Ascending aorta (tissue), 2 donors: Measurements from ENCODE around the gene R3HDM1. TPM values are rescaled to one million over a fixed set of nuclear protein-coding genes. Genes with fewer than 3 reads are reported as not detected.
"Not testable (repeated sequence)": the region's sequence is repeated elsewhere in the genome, so short reads cannot be mapped to it uniquely, and the experiment has no call there.

Source experiments
- DNase-seq, 2 donors: peaks; one replicate each; pipeline ENCODE4 v3.0.0-alpha.2; 2019; ENCODE audit warnings: low spot score in 2 of 2
- H3K27ac ChIP-seq, 2 donors: fragments of 200-600 bp; sonication (generic); one replicate each; pipeline ENCODE4 v1.5.1; 2016 to 2017; ENCODE audit warnings: mild to moderate bottlenecking in 1 of 2
- H3K27me3 ChIP-seq: fragments of 200-600 bp; sonication (generic); one replicate; pipeline ENCODE4 v1.5.1; 2017
- H3K36me3 ChIP-seq, 2 donors: fragments of 200-600 bp; sonication (generic); one replicate each; pipeline ENCODE4 v1.5.1; 2016
- H3K4me1 ChIP-seq, 2 donors: fragments of 200-600 bp; sonication (generic); one replicate each; pipeline ENCODE4 v1.5.1; 2016 to 2017; ENCODE audit warnings: mild to moderate bottlenecking in 1 of 2
- H3K4me3 ChIP-seq, 2 donors: fragments of 200-600 bp; sonication (generic); one replicate each; pipeline ENCODE4 v1.5.1; 2016 to 2017; ENCODE audit warnings: mild to moderate bottlenecking in 1 of 2
- H3K9me3 ChIP-seq, 2 donors: fragments of 200-600 bp; sonication (generic); one replicate each; pipeline ENCODE4 v1.5.1; 2016
- CTCF ChIP-seq, 3 experiments: fragments of 200-600 bp in 2 of 3; fragments of 450-650 bp in 1 of 3; sonication (generic) in 2 of 3; IDR thresholded peaks; one replicate each; pipeline ENCODE4 v1.5.1; 2016 to 2019; ENCODE audit warnings: antibody characterized with exemption in 3 of 3, mild to moderate bottlenecking in 1 of 3, moderate library complexity in 1 of 3
- intact Hi-C: fragments of 100-400 bp; cut with DNase I; formaldehyde crosslinking; loops from one replicate; pipeline ENCODE4 v1.15.1; 2023
- total RNA-seq: library from RNA; depleted of rRNA; stranded (reverse); fragments of >200 nt; gene quantifications from one replicate; pipeline ENCODE4 v1.1.0, GENCODE V29; 2016

R3HDM1 gene
- total RNA-seq, 1 donor from 2014 or later: 5.0 TPM

GRCh38 chr2:135703300-135703699, 172.0 kb downstream of the R3HDM1 start:
- no peak for DNase-seq
- TF ChIP-seq CTCF (IDR thresholded peaks at IDR 0.05): no peak
- Histone ChIP-seq H3K4me3 (no peak overlapping the region), H3K27ac (no peak overlapping the region), H3K9me3 (no peaks in the 10 kb centered on the region), H3K36me3 (no peaks in the 10 kb centered on the region), H3K27me3 (no peaks in the 10 kb centered on the region), H3K4me1 (no peaks in the 10 kb centered on the region)
- intact Hi-C loops: no loop called here

GRCh38 chr2:135704075-135704474, 172.8 kb downstream of the R3HDM1 start:
- H3K27ac ChIP-seq, DNase-seq, intact Hi-C loops, H3K4me1 ChIP-seq, H3K9me3 ChIP-seq, H3K4me3 ChIP-seq, H3K27me3 ChIP-seq, H3K36me3 ChIP-seq: not testable (repeated sequence)

GRCh38 chr2:135708159-135708558, 176.9 kb downstream of the R3HDM1 start:
- no peak for TF ChIP-seq CTCF (IDR thresholded peaks at IDR 0.05)
- H3K4me1 ChIP-seq: no peaks in the 10 kb centered on the region
- H3K36me3 ChIP-seq: peaks cover 0 to 4% of the 10 kb centered on the region in 2 donors
- no peak overlapping the region for H3K4me3 ChIP-seq
- H3K9me3 ChIP-seq: no peaks in the 10 kb centered on the region
- no peak overlapping the region for H3K27ac ChIP-seq
- DNase-seq: no peak
- intact Hi-C loops: no loop called here
- no peaks in the 10 kb centered on the region for H3K27me3 ChIP-seq

GRCh38 chr2:135709992-135710391, 178.7 kb downstream of the R3HDM1 start:
- Histone ChIP-seq H3K9me3 (no peaks in the 10 kb centered on the region), H3K27ac (no peak overlapping the region), H3K27me3 (no peaks in the 10 kb centered on the region), H3K4me3 (no peak overlapping the region), H3K4me1 (no peaks in the 10 kb centered on the region), H3K36me3 (peaks cover 0 to 4% of the 10 kb centered on the region in 2 donors)
- DNase-seq: peak in 1 of 2 donors; percentile 71
- intact Hi-C loops: loop anchor here (1.0 to 5.0 kb wide), 2 partner anchors 706 to 723 kb away; no protein-coding TSS in a partner anchor
- peak; percentile 73 to 94 (median 91) for TF ChIP-seq CTCF (IDR thresholded peaks at IDR 0.05)

GRCh38 chr2:135715086-135715485, 183.8 kb downstream of the R3HDM1 start:
- peaks cover 4 to 28% of the 10 kb centered on the region in 2 donors for H3K36me3 ChIP-seq
- H3K27me3 ChIP-seq, H3K27ac ChIP-seq, H3K9me3 ChIP-seq, H3K4me1 ChIP-seq, DNase-seq, intact Hi-C loops, H3K4me3 ChIP-seq: not testable (repeated sequence)

GRCh38 chr2:135728064-135728743, 196.9 kb downstream of the R3HDM1 start:
- no peaks in the 10 kb centered on the region for H3K9me3 ChIP-seq
- intact Hi-C loops: no loop called here
- no peak overlapping the region for H3K4me3 ChIP-seq
- no peak for TF ChIP-seq CTCF (IDR thresholded peaks at IDR 0.05)
- H3K27ac ChIP-seq: no peak overlapping the region
- no peaks in the 10 kb centered on the region for H3K27me3 ChIP-seq
- H3K4me1 ChIP-seq: no peaks in the 10 kb centered on the region
- no peak for DNase-seq
- H3K36me3 ChIP-seq: peaks cover 0 to 9% of the 10 kb centered on the region in 2 donors

GRCh38 chr2:135732561-135732960, 201.3 kb downstream of the R3HDM1 start:
- intact Hi-C loops: no loop called here
- no peak overlapping the region for H3K4me3 ChIP-seq

More at GRCh38 chr2:135732561-135732960, 201.3 kb downstream of the R3HDM1 start:
- Histone ChIP-seq H3K36me3 (no peaks in the 10 kb centered on the region), H3K4me1 (no peaks in the 10 kb centered on the region), H3K9me3 (no peaks in the 10 kb centered on the region), H3K27ac (no peak overlapping the region), H3K27me3 (no peaks in the 10 kb centered on the region)
- no peak for TF ChIP-seq CTCF (IDR thresholded peaks at IDR 0.05)
- no peak for DNase-seq
